Measurements from ENCODE around the gene HSPA12A.
A peak's percentile ranks its signal among the peaks of the same experiment; 100 is the strongest.

The HSPA12A gene

DNA sequence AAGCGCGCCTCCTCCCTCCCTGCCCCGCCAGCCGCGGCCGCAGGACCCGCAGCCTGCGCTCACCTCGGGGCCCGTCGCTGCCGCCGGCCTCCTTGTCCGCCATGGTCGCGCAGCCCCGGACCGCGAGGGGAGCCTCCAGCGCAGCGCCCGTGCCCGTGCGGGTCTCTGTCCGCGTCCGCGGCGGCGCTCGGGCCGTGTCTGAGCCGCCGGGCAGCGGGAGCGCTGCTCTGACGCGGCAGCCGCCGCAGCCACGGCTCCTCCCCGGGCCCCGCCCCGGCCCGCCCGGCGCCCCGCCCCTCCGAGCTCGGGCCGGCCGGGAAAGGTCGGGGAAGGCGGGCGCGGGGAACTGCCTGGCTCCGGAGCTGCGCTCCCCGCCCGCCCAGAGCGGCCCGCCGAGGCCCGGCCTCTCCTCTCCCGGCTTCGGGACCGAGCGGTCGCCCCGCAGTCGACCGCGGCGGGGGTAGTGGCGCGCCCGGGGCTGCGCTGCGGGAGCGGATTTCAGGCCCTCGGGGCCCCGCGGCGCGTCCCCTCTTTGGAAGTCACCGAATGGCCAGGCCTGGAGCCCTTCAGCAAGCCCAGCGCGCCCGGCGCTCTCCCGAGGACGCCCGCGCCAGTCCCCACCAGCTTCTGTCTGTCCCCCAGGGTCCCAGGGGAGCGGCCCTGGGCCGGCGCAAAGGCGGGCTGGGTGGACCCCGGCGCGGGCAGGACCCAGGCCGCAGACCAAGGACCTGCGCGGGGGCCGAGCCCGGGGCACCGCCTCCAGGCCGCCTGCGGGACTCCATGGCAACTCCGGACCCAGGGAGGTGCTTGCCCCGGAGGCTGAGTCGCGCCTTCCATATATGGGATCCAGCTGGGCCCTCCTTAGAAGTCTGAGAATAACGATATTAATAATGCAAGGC is at the start of gene HSPA12A:
HSPA12A (minus strand) TSS at position 200 of the 899 bp plus-strand sequence; CDS start at position 103, 97 bp downstream.
- peak; percentile 18 for DNase-seq

DNA sequence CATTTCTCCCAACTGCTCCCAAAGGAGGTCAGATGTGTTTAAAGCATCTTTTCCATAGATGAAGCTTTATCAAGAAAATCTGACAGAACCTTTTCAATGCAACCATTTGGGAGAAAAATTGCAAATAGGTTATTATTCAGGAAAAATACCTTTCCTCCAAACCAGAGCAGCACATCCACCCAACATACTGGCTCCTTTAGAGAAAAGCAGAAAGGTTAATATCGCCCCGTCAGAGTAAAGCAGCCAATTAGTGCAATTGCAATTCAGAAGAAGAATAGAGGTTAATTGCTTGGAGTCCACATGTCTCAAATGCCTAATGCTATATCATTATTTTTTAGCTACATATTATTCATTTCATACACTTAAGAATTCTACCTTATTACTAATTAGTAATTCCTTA is 48.9 kb upstream of the HSPA12A start:
- no peak for DNase-seq

DNA sequence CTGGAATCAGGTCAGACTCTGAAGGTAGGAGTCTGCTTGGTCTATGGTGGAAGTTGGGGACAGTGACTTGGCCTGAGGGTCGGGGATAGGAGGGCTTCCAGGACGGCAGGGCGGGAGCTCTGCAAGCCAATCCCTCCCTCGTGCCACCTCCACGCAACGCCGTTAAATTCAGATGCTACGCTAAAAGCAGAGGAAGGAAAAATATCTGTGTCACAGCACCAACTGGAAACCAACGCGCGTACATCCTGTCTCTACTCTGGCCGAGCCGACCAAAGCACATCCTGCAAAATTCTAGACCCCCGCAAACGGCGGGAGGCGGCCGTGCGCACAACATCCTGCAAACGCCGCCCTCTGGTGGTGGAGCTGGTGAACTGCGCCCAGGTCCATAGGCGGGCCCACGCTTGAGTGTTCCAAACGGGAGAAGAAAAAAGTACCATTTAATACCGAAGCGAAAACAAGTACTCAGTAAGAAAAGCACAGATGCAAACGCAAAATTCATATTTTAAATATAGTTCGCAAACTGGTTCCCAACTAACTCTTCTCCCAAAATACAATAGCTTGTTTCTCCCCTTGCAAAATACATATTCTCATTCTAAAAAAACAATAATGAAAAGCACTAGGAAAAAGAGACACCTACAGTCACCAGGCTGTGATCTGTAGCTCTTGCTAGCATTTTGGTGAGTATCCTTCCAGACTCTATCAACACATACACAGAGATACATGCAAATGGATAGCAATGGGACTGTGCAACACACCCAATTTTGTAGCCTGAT is 45.7 kb upstream of the HSPA12A start:
- DNase-seq, result peak; percentile 56

DNA sequence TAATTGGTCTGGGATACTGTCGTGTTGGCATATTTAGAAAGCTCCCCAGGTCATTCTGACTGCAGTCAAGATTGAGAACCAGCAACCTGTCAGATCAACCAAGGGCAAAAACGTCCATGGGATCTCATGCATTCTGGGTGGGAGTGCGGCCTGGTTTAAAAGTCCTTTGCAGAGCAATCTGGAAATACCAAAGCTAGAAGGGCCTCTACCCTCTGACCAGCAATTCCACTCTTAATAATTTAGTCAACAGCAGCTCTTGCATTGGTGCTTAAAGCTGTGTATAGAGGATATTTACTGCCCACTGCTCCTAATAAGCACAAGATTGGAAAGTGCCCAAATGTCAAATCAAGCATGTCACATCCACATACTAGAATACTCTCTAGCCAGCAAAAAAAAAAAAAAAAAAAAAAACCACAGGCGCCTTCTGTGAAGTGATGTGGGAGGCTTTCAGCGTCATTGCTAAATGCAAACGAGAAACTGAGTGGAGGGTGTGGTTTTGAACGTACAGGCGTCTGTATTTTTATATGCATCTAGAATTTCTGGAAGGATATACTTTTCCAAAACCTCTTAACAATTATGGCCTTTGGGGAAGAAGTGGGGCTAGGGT is 44.8 kb upstream of the HSPA12A start:
- no peak for DNase-seq

GRCh38 chr10:116785867-116786266 is 43.5 kb upstream of the HSPA12A start:
- no peak for DNase-seq

- no peak for DNase-seq
Measured at GRCh38 chr10:116785282-116785681, 42.9 kb upstream of the HSPA12A start.

DNA sequence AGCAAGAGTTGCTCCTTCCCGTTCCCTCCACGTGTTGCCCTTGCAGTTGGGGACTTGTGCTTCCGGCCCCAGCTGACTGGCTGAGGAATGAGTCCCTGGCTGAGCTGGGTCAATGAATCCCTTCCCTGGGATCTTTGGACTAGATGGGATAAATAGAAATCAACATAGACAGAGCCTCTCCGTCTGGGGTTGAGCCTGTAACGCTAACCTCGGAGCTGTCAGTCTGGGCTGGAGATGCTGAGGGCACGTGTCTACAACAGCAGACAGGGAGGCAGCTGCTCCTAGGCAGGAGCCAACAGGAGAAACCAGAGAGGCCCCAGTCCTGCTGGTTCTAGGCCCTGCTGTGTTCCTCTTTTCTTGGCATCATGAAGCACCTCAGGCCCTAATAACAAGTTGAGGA is 42.3 kb upstream of the HSPA12A start:
- DNase-seq, result no peak

GRCh38 chr10:116784035-116784434 is 41.7 kb upstream of the HSPA12A start:
- no peak for DNase-seq

- DNase-seq, result no peak
Measured at GRCh38 chr10:116783011-116783655, 40.8 kb upstream of the HSPA12A start.

DNA sequence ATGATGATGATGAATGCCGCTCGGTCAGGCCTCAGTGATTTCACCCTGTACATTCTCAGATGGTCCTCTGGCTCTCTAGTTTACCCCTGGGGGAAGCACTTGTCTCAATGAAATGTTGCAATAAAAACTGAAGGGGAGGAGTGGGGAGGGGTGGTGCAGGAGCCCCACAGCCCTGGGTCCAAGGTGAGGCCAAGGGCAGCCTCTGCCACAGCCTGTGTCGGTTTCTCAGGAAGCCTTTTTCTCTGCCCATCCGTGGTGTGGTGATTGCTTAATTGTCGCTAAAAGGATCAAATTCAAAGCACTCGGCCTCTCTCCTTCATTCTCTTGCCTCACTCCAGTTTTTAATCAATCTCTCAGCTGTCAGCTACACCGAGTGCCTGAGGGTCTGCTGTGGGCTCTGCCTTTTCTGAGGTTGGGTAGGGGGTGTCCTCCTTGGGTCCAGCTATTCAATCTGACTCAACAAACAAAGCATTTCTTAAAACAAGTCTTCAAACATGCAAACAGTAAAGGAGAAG is 39.1 kb upstream of the HSPA12A start:
- no peak for DNase-seq

GRCh38 chr10:116780691-116781205 is 38.4 kb upstream of the HSPA12A start:
- no peak for DNase-seq

DNA sequence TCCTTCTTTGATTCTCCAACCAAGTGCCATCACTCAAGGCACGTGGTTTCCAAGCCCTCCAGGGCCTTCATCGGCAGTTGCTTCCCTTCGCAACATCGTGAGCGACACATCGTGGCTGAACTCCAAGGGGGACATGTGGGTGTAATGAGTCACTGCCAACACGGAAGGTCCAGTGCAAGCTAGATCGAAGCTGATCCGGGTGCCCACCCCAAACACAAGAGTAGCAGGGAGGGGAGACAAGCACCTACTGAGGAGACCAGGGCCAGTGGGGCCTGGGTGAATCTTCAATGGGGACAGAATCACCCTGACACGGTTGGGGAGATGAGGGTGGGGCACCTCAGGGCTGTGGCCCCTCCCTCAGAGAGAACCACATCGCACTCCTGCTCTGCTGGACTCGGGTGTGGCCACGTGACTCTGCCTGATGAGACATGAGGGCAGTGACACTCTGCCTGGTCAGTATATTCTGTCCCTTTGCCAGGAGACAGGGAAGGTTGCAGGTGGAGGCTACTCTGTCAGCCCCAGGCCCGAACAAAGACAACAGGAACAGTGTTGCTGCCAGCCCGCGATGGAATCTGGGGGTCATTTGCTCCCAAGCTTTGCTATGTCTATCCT is 36.8 kb upstream of the HSPA12A start:
- no peak for DNase-seq

- no peak for DNase-seq
Measured at GRCh38 chr10:116777006-116777405, 34.6 kb upstream of the HSPA12A start.

GRCh38 chr10:116775488-116776400 is 33.4 kb upstream of the HSPA12A start:
- DNase-seq, result no peak

DNA sequence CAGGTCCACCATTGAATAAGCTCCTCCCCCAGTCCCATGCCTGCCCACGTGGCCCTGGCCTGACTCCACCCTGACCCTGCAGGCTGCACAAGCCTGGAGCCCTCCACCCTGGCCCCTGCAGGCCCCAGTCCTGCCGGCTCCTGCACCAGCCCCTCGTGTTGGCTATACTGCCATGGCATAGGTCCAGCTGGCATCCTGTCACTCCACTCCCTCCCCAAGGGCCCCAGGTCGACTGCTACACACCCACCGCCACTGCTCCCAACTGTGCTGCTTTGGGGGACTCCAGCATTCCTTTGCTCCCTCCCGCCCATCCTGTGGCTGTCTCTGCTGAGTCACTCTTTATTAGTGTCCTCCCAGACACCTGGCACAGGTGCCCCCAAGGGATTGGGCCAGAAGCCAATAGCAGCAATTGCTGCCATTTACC is 32.4 kb upstream of the HSPA12A start:
- peak; percentile 10 for DNase-seq

DNA sequence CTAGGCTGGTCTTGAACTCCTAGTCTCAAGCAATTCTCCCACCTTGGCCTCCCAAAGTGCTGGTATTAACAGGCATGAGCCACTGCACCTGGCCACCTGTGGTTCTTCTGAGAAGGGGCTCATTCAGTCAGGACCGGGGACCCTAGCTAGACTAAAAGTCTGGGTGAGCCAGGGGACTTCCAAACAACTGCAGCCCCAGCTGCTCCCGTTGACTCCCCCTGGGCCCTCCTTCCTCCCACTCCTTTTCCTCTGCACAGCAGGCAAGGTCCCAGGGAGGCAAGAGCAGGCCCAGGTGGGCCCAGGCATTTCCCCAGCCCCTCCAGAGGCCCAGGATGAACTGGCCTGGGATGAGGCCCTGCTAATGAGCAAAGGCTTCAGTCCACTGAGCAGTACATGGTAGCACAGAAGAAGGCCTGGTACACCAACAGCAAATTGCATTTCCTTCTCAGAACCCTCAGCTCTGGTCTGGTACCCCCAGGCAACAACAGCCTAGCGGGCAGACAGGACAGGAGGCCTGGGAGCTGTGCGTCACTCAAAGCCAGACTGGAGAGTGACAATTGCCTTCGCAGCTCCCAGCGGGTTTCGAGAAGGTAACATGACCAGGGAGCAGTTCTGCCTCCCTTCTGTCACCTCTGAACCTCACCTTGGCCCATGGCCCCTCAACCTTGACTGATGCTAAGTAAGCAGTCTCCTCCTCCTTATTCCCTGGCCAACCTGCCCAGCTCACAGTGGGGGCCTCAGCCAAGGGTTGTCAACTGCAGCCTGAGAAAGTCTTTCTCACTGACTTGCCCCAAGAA is 30.7 kb upstream of the HSPA12A start:
- no peak for DNase-seq

DNA sequence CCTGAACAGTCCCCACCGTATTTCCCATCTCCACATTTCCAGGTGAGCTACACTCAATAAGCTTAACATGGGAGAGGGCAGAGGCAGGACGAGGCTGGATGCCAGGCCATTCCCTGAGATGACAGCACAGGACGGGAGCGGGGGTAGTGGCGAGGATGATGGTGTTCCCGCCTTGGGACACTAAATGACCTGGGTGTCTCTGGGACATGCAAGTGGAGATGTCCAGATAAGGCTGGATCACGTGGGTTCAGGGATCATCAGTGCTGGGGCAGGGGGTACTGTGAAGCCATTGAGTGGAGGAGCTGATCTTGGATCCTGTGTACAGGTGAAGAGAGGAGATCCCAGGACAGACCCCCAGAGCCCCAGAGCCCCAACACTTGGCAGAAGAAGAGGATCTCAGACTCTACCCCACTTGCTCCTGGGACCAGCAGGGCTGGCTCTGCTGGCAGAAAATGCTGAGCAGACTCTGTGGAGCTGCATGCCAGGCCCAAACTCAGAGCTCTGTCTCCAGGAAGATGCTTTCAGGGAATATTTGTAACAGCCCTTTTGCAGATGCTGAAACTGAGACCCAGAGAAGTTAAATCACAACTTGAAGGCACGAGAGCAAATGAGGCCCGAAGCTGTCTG is 29.7 kb upstream of the HSPA12A start:
- no peak for DNase-seq

DNA sequence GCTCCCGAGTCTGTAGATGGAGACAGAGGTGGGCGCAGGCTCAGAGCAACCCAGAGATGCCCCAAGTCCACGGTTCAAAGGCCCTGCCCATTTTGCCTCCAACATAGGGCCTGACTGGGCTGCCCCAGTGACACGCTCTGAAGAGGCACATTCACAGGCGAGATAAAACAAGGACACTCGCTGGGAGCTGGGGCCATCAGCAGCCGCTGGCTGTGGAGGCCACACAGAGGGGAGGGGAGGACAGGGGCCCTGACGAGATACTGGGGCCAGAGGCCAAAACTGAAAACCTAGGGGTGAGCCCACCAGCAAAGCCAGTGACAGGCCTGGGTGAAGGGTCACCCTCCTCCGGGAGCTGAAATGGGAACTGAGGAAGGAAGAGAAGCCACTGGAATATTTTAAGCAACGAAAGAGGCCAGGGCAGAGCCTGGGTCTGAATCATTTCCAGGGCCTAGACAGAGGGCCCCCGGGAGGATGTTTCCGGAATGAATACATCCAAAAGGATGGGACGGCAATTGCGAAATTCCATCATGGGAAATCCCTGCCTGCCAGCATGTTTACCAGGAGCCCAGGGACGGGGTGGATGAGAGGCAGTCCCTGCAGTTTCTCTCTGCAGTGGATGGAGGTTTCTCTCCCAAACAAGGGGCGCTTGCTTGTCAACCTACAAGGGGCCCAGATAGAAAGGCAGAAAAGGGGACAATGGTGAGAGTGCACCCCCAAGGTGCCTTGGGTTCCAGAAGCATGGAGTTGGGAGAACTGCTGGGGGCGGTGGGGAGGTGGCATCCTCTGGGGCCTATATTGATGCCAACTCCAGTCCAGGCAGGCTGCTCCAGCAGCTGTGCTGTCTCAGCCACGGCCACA is 29.0 kb upstream of the HSPA12A start:
- DNase-seq, result no peak

DNA sequence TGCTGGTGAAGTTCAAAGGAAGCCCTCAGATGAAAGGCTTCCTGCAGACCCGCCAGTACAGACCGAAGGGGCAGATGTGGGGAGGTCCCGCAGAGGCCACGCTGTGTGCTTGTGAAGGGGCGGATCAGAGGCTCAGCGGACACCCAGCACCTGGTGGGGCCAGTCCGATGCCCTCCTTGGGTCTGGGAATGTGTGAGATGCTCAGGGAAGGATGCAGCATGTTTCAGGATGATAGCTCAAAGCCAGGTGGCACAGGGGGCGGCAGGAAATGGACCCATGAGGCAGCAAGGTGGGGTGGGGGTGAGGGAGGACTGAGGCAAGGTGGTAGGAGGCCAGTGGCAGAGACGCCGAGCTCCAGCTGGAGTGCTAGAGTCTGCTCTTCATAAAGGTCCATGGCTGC is 27.9 kb upstream of the HSPA12A start:
- no peak for DNase-seq

Measured in NCI-H2171 treated with DMSO at 0.1 percent for 48 hours (cell line).